Stimulated activated effector memory CD8-positive, alpha-beta T cell treated with anti-CD3 and anti-CD28 coated beads, Interleukin-12 subunit alpha, Interleukin-12 subunit beta, amount 100 ng/mL, for 72 hours (primary cell): Measurements from ENCODE around the gene MRPL50.
A peak's percentile ranks its signal among the peaks of the same experiment; 100 is the strongest.

Source experiments
- ATAC-seq: fragments of 150-1000 bp; cut with Tn5 transposase; 2 replicates; pipeline ENCODE4 v1.10.0; 2021
- DNase-seq, 2 donors: peaks; one replicate each; pipeline ENCODE4 v3.0.0; 2021 to 2022; ENCODE audit warnings: low spot score in 2 of 2
- H3K27ac Mint-ChIP-seq: one replicate; pipeline ENCODE4 v1.8.0; 2022; ENCODE audit warnings: mild to moderate bottlenecking, mixed read lengths
- H3K36me3 Mint-ChIP-seq: one replicate; pipeline ENCODE4 v1.8.0; 2022; ENCODE audit warnings: mild to moderate bottlenecking, mixed read lengths
- H3K4me1 Mint-ChIP-seq: one replicate; pipeline ENCODE4 v1.8.0; 2022; ENCODE audit warnings: mixed read lengths
- H3K4me3 Mint-ChIP-seq: one replicate; pipeline ENCODE4 v1.8.0; 2022; ENCODE audit warnings: mild to moderate bottlenecking, mixed read lengths
- H3K9me3 Mint-ChIP-seq: one replicate; pipeline ENCODE4 v1.8.0; 2022; ENCODE audit warnings: mixed read lengths

The MRPL50 gene

DNA sequence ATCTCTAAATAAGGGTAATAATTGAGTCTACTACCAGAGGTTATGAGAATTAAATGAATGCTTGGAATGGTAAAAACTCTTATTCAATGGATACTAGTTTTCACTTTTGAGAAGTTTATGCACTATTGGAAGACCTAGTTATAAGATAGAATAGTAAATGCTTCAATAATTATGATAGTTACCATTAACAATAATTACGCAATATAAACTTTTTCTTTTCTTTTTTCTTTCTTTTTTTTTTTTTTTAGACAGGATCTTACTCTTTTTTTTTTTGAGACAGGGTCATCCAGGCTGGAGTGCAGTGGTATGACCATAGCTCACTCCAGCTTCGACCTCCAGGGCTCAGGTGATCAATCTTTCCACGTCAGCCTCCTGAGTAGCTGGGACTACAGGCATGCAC lies 30.5 kb upstream of the MRPL50 start:
- Mint-ChIP-seq H3K36me3 (no peaks in the 10 kb centered on the region), H3K9me3 (peaks cover 4% of the 10 kb centered on the region), H3K4me3 (no peak overlapping the region), H3K27ac (no peak overlapping the region), H3K4me1 (no peaks in the 10 kb centered on the region)
- DNase-seq (no peak), ATAC-seq (no peak)

GRCh38 chr9:101427957-101428655 lies 29.7 kb upstream of the MRPL50 start:
- H3K4me3 Mint-ChIP-seq: no peak overlapping the region
- DNase-seq: no peak
- H3K9me3 Mint-ChIP-seq: peaks cover 10% of the 10 kb centered on the region
- H3K36me3 Mint-ChIP-seq: no peaks in the 10 kb centered on the region
- ATAC-seq: no peak
- no peaks in the 10 kb centered on the region for H3K4me1 Mint-ChIP-seq
- H3K27ac Mint-ChIP-seq: no peak overlapping the region

GRCh38 chr9:101427358-101427757 lies 28.9 kb upstream of the MRPL50 start:
- Mint-ChIP-seq H3K9me3 (peaks cover 11% of the 10 kb centered on the region), H3K4me1 (no peaks in the 10 kb centered on the region), H3K27ac (no peak overlapping the region), H3K4me3 (no peak overlapping the region), H3K36me3 (no peaks in the 10 kb centered on the region)
- ATAC-seq: no peak
- no peak for DNase-seq

- Mint-ChIP-seq H3K4me1 (no peaks in the 10 kb centered on the region), H3K36me3 (no peaks in the 10 kb centered on the region), H3K9me3 (peaks cover 24% of the 10 kb centered on the region), H3K27ac (no peak overlapping the region), H3K4me3 (no peak overlapping the region)
- DNase-seq (no peak), ATAC-seq (no peak)
Observed at GRCh38 chr9:101421653-101422065, 23.2 kb upstream of the MRPL50 start.

- H3K9me3 Mint-ChIP-seq: peaks cover 24% of the 10 kb centered on the region
Observed at GRCh38 chr9:101419863-101420262, 21.4 kb upstream of the MRPL50 start.

GRCh38 chr9:101418518-101419430 lies 20.4 kb upstream of the MRPL50 start:
- Mint-ChIP-seq H3K36me3 (peaks cover under 1% of the 10 kb centered on the region), H3K4me1 (no peaks in the 10 kb centered on the region), H3K27ac (no peak overlapping the region), H3K9me3 (peaks cover 28% of the 10 kb centered on the region), H3K4me3 (no peak overlapping the region)
- ATAC-seq (no peak), DNase-seq (no peak)

More at GRCh38 chr9:101419863-101420262, 21.4 kb upstream of the MRPL50 start:
- Mint-ChIP-seq H3K27ac (no peak overlapping the region), H3K4me1 (no peaks in the 10 kb centered on the region), H3K36me3 (no peaks in the 10 kb centered on the region), H3K4me3 (no peak overlapping the region)
- ATAC-seq: no peak
- no peak for DNase-seq

DNA sequence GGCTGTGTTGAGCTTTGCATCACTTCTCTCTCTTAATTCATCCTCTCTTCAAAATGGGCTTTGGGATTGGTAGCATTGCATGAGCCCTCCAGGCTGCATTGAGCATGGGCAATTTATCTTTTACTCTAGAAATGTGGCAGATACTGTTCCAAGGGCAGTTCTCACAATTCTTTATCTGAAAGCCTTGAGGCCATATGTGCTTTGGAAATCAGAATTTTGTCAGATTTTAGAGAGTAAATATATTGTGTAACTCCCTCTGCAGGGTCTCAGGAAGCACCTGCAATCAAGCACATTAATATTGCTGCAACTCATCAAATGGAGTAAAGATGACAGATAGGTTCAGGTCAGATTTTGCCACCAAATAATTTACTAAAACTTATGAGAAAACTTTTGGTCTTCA lies 19.6 kb upstream of the MRPL50 start:
- DNase-seq: no peak
- no peak for ATAC-seq
- Mint-ChIP-seq H3K4me3 (no peak overlapping the region), H3K36me3 (peaks cover 5% of the 10 kb centered on the region), H3K27ac (no peak overlapping the region), H3K4me1 (no peaks in the 10 kb centered on the region), H3K9me3 (peaks cover 29% of the 10 kb centered on the region)

DNA sequence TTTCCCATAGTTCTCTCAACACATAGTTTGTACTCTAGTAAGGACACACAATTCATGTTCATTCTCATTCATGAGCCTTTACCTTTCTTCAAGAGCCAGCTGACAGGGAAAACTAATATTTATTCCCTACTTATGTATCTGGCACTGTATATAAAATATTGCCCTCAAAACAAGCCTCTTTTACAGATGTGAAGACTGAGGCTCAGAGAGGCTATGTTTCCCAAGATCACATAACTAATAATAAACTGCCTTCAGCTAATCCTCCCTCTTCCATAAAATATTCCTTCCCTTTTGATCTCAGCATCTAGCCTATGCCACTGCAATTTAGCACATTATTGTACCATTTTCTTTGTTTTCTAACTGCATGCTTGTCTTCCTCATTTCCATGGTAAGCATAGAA lies 19.0 kb upstream of the MRPL50 start:
- Mint-ChIP-seq H3K4me3 (no peak overlapping the region), H3K4me1 (no peaks in the 10 kb centered on the region), H3K36me3 (peaks cover 5% of the 10 kb centered on the region), H3K9me3 (peaks cover 34% of the 10 kb centered on the region), H3K27ac (no peak overlapping the region)
- ATAC-seq (no peak), DNase-seq (no peak)

DNA sequence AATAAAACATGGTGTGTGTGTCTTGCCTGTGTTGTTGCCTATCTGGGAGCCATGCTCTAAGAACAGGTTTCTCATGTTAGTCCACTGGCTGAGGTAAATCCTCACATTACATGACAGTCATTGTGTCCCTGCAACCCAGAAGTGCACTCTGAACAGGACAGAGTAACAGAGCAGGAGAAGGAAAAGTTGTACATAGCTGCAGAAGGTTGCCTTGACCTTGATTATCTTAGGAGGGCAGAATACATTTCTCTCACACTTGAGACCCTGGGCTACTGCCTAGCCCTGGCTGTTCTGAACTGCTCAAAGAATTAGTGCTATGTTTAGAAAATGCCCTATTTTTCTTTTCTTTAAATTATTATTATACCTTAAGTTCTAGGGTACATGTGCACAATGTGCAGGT lies 17.2 kb upstream of the MRPL50 start:
- no peak overlapping the region for H3K27ac Mint-ChIP-seq
- H3K4me3 Mint-ChIP-seq: no peak overlapping the region
- peaks cover 38% of the 10 kb centered on the region for H3K9me3 Mint-ChIP-seq
- no peaks in the 10 kb centered on the region for H3K4me1 Mint-ChIP-seq
- DNase-seq (no peak), ATAC-seq (no peak)
- H3K36me3 Mint-ChIP-seq: peaks cover 5% of the 10 kb centered on the region

- DNase-seq (no peak), ATAC-seq (no peak)
- peaks cover 38% of the 10 kb centered on the region for H3K9me3 Mint-ChIP-seq
- H3K4me3 Mint-ChIP-seq: no peak overlapping the region
- no peak overlapping the region for H3K27ac Mint-ChIP-seq
- peaks cover 5% of the 10 kb centered on the region for H3K36me3 Mint-ChIP-seq
- H3K4me1 Mint-ChIP-seq: no peaks in the 10 kb centered on the region
Observed at GRCh38 chr9:101414839-101415238, 16.4 kb upstream of the MRPL50 start.

GRCh38 chr9:101409079-101409477 lies 10.7 kb upstream of the MRPL50 start:
- ATAC-seq (no peak), DNase-seq (no peak)
- Mint-ChIP-seq H3K9me3 (peaks cover 45% of the 10 kb centered on the region), H3K27ac (no peak overlapping the region), H3K36me3 (peaks cover 59% of the 10 kb centered on the region), H3K4me3 (no peak overlapping the region), H3K4me1 (no peaks in the 10 kb centered on the region)

DNA sequence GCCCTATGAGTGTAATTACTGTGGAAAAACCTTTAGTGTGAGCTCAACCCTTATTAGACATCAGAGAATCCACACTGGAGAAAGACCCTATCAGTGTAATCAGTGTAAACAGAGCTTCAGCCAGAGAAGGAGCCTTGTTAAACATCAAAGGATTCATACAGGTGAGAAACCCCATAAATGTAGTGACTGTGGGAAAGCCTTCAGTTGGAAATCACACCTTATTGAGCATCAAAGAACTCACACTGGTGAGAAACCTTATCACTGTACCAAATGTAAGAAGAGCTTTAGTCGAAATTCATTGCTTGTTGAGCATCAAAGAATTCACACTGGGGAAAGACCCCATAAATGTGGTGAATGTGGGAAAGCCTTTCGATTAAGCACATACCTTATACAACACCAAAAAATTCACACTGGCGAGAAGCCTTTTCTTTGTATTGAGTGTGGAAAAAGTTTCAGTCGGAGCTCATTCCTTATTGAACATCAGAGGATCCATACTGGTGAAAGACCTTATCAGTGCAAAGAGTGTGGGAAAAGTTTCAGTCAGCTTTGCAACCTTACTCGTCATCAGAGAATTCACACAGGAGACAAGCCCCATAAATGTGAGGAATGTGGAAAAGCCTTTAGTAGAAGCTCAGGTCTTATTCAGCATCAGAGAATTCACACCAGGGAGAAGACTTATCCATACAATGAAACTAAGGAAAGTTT lies 10.1 kb upstream of the MRPL50 start:
- H3K9me3 Mint-ChIP-seq: peaks cover 45% of the 10 kb centered on the region
- no peak for ATAC-seq
- H3K36me3 Mint-ChIP-seq: peaks cover 62% of the 10 kb centered on the region
- no peak overlapping the region for H3K4me3 Mint-ChIP-seq
- H3K4me1 Mint-ChIP-seq: peaks cover 5% of the 10 kb centered on the region
- H3K27ac Mint-ChIP-seq: no peak overlapping the region
- DNase-seq: no peak

- no peak for ATAC-seq
- Mint-ChIP-seq H3K27ac (no peak overlapping the region), H3K36me3 (peaks cover 91% of the 10 kb centered on the region), H3K4me1 (peaks cover 37% of the 10 kb centered on the region), H3K4me3 (no peak overlapping the region), H3K9me3 (peaks cover 30% of the 10 kb centered on the region)
- no peak for DNase-seq
Observed at GRCh38 chr9:101403516-101404285, 5.3 kb upstream of the MRPL50 start.

DNA sequence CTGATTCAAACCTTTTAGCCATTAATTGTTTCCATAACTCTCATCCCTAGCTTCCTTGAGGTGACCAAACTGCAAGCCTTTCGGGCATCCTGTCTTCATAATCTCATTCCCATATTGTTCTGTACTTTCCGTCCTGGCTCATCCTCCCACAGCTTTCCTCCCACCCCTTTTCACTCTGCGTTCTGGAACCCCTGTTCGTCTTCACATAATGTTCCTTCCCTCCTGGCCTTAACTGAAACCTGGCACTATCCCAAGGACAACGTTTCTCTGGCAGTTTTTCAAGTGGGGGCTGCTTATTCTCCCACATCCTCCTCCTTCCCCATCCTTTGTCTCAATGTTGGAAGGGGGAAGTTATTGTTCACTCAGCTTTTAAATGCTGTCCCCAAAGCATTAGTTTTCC lies 1.7 kb upstream of the MRPL50 start:
- Mint-ChIP-seq H3K4me3 (peak overlapping the region; percentile 89), H3K36me3 (peaks cover 74% of the 10 kb centered on the region), H3K27ac (peak overlapping the region; percentile 23), H3K9me3 (peaks cover 11% of the 10 kb centered on the region), H3K4me1 (peaks cover 57% of the 10 kb centered on the region)
- ATAC-seq (no peak), DNase-seq (no peak)

DNA sequence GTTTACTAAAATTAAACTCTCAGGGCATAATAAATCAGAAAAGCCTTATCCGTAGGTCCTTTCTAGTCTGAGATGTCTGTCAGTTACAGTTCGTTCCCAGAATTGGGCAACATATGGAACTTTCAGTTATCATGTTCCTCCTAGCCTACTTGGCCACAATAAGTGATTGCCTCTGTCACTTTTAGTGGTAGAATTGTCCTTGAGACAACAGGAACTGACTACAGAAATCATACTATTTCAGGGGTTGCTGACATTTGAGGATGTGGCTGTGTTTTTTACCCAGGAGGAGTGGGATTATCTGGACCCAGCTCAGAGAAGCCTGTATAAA lies 1.2 kb upstream of the MRPL50 start:
- H3K36me3 Mint-ChIP-seq: peaks cover 74% of the 10 kb centered on the region
- DNase-seq: no peak
- peaks cover 6% of the 10 kb centered on the region for H3K9me3 Mint-ChIP-seq
- H3K4me1 Mint-ChIP-seq: peaks cover 62% of the 10 kb centered on the region
- H3K4me3 Mint-ChIP-seq: peak overlapping the region; percentile 89
- ATAC-seq: no peak
- H3K27ac Mint-ChIP-seq: peak overlapping the region; percentile 96
